AG09309 (cell line): ENCODE data around the gene SGSM1.

Experiments used
- DNase-seq: peaks from one replicate; pipeline ENCODE4 v3.0.0-alpha.2; 2010; ENCODE audit warnings: low read depth
- H3K4me3 ChIP-seq: 2 replicates; pipeline ENCODE4 v1.5.1; 2011; ENCODE audit warnings: mild to moderate bottlenecking, low read depth, low read length, moderate library complexity; ENCODE audit not compliant: control insufficient read depth
- TF ChIP-seq, protein P1 (sequence below): IDR thresholded peaks from 2 replicates; pipeline ENCODE4 v1.5.1; 2011; ENCODE audit warnings: mild to moderate bottlenecking, low read depth, low read length, inconsistent platforms; ENCODE audit not compliant: insufficient read depth, control insufficient read depth; ENCODE audit errors: missing control alignments

The SGSM1 gene, protein sequence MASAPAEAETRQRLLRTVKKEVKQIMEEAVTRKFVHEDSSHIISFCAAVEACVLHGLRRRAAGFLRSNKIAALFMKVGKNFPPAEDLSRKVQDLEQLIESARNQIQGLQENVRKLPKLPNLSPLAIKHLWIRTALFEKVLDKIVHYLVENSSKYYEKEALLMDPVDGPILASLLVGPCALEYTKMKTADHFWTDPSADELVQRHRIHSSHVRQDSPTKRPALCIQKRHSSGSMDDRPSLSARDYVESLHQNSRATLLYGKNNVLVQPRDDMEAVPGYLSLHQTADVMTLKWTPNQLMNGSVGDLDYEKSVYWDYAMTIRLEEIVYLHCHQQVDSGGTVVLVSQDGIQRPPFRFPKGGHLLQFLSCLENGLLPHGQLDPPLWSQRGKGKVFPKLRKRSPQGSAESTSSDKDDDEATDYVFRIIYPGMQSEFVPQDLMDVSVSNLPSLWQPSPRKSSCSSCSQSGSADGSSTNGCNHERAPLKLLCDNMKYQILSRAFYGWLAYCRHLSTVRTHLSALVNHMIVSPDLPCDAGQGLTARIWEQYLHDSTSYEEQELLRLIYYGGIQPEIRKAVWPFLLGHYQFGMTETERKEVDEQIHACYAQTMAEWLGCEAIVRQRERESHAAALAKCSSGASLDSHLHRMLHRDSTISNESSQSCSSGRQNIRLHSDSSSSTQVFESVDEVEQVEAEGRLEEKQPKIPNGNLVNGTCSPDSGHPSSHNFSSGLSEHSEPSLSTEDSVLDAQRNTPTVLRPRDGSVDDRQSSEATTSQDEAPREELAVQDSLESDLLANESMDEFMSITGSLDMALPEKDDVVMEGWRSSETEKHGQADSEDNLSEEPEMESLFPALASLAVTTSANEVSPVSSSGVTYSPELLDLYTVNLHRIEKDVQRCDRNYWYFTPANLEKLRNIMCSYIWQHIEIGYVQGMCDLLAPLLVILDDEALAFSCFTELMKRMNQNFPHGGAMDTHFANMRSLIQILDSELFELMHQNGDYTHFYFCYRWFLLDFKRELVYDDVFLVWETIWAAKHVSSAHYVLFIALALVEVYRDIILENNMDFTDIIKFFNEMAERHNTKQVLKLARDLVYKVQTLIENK

DNA sequence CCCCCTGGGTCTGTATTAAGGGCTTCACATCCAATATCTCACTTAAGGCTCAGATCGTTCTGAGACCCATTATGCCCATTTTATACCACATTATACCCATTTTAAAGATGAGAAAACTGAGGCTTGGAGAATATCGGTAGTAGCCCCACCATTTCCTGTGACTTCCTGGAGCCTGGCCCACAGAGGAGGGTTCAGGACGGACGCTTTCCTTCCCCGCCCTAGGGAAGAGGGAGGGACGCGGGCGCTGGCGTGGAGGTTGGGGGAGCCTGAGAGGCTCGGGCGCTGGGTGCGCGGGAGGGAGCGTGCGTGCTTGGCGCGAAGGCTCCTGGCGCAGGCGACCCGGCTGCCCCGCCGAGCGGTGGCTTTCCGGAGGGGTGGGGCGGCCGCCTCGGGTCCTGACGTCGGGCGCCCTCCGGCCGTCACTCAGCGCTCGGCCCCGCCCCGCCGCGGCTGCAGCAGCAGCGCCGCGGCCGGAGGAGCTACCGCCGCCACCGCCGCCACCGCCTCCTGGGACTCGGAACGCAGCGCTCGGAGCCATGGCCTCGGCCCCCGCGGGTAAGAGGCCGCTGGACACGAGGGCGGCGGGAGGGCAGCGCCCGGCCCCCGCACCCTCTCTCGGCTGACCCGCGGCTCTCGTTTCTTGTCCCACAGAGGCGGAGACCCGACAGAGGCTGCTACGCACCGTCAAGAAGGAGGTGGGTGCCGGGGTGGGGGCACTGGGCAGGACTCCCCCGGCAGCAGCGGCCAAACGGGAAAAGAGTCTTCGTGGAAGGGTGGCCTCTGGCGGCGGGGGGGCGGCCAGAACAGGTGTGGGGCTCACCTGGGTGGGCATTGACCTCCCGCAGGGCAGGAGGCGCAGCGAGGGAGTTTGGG, at the start of gene SGSM1:
TSS of gene SGSM1 (plus strand) at position 422 of the 873 bp plus-strand sequence. CDS start at position 537, 115 bp downstream.
- TF ChIP-seq, protein P1, sequence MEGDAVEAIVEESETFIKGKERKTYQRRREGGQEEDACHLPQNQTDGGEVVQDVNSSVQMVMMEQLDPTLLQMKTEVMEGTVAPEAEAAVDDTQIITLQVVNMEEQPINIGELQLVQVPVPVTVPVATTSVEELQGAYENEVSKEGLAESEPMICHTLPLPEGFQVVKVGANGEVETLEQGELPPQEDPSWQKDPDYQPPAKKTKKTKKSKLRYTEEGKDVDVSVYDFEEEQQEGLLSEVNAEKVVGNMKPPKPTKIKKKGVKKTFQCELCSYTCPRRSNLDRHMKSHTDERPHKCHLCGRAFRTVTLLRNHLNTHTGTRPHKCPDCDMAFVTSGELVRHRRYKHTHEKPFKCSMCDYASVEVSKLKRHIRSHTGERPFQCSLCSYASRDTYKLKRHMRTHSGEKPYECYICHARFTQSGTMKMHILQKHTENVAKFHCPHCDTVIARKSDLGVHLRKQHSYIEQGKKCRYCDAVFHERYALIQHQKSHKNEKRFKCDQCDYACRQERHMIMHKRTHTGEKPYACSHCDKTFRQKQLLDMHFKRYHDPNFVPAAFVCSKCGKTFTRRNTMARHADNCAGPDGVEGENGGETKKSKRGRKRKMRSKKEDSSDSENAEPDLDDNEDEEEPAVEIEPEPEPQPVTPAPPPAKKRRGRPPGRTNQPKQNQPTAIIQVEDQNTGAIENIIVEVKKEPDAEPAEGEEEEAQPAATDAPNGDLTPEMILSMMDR: no peak
- peak within 1 kb of the TSS; percentile 21 for H3K4me3 ChIP-seq
- no peak for DNase-seq

DNA sequence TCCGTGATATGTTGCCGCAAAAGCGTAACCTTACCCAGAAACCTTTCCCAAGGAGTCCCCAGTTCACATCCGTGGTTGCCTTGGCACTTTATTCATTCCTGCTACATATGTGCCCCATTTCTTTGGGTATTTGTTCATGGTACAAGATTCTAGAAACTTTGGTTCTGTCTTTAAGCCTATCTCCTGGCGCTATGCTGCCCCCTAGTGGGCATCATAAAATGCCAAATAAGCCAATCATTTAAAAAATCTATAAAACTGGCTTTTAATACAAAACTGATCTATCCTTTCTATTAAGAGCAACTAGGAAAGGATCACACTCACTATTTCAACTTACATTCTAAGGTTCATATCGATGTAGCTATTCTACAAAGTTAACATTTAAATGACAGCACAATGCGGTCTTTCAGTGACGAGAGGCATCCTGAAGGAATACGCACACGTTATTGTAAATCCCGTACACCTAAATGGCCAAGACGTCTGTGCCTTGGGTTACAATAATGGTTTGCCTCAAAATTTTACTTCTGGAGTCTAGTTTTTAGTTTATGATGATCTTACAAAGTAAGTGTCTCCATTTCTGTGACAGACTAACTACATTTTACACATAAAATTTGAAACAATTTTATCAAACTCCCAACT, 47.7 kb upstream of the SGSM1 start:
- TF ChIP-seq, protein P1: peak; percentile 74
- no peak overlapping the region for H3K4me3 ChIP-seq
- no peak for DNase-seq

DNA sequence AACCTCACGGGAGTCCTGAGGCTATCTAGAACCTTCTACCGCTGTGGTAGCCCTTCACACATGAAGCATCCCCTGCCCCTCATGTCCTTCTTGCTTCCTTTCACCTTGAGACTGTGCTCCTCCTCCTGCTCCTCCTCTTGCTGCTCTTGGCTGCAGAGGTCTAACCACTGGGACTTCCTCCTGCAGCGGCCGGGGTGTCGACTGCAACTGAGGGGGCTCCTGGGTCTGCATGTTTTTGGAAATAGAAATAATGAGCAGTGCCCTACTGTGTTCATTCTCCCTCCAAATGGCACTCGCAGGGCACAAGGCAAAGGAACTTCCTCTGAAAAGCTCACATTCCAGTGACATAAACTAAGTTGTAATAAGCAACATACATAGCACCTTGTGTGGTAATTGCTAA, 46.2 kb upstream of the SGSM1 start:
- H3K4me3 ChIP-seq: no peak overlapping the region
- DNase-seq: no peak
- TF ChIP-seq, protein P1: no peak

DNA sequence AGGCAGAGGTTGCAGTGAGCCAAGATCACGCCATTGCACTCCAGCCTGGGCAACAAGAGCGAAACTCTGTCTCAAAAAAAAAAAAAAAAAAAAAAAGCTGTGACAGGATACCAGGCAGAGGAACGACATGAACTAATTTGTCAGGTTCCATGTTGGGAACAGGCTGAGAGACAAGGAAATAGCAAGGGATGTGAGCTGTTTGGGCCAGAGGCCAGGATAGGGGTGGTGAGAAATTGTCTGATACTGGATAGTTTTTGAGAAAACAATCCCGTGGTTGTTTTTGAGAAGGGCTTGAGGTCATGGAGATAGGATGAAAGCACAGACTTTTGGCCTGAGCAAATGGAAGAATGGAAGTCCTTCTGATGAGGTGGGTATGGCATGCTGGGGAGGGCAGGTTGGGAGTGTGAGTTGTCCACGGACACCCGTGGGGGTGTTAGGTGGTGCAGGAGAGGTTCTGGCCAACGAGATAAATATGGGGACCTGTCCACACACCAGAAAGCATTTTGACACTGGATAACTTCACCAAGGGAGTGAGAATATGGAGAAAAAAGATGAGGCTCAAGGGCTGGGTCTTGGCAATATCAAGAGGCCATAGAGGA, 45.2 kb upstream of the SGSM1 start:
- H3K4me3 ChIP-seq: no peak overlapping the region
- no peak for DNase-seq
- TF ChIP-seq, protein P1: no peak

DNA sequence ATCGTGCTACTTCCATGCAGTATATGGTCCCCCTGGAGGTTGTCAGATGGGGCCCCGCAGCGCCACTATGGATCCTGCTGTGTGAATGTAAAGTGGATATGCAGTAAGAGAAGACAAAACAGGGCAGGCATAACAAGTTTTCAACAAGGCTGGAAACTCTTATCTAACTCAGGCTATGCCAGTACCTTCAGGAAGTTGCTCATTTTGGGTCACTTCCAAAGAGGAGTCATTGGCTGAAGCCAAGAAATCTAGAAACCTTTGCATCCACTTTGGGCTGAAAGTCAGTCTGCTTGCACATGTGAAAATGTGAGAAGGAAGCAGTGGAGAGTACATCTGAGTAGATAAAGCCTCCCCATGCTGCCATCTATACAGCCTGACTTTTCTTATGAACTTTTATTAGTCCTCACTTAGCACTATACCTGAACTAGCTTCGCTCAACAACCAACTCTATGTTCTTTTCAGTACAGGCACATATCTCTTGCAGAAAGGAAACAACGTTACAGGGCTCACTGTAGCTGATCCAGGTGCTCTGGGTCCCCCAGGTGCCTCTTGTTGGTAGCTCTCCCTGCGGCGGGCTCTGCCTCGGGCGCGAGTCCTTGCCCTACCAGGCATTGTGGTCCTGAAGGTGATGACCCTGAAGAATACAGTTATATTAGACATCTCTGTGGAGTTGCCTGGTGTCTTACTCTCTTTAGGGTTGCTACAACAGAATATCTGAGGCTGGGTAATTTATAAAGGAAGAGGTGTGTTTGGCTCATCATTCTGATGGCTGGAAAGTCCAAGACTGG, 43.9 kb upstream of the SGSM1 start:
- H3K4me3 ChIP-seq: no peak overlapping the region
- TF ChIP-seq, protein P1: no peak
- DNase-seq: no peak
